ENCODE measurements around the gene GAPDHS. TPM values are rescaled to one million over a fixed set of nuclear protein-coding genes. Genes with fewer than 3 reads are reported as not detected.

Gene GAPDHS
- total and polyA plus RNA-seq, 2 of the 13 experiments (the other 11 are each of a cell fraction or from before 2014, with no cell fraction given): not detected

DNA sequence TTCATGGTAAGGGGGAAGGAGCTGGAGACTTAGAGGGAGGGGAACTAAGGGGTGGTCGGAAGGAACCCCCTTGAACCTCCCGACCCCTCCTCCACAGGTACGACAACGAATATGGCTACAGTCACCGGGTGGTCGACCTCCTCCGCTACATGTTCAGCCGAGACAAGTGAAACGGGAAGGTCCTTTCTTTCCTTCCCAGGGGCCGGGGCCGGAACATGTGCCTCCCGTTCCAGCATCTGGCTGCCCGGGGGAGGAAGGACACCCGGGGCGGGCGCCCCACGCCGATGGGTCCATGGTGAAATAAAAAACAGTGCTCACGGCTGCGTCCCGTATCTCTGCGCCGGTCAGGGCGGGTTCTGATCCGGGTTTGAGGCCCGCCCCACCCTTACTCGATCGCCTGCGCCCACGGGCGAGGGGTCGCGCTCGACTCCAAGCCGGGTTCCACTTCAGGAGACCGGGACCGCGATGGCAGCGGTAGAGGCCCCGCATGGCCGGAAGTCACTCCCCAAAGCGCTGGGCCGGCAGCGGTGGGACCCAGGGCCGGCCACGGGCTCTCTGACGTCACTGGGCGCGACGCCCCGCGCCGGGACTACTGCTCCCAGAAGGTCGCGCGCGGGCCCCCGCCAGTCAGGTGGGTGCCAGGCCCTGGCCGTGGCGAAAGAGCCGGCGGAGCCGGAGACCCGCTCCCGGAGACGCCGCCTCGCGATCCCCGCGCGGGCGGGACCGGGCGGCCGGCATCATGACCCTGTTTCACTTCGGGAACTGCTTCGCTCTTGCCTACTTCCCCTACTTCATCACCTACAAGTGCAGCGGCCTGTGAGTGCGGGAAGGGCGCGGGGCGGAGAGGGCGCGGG is 12.0 kb downstream of the GAPDHS start, which contains the start of gene TMEM147 (continued):
- TF ChIP-seq, protein P1, sequence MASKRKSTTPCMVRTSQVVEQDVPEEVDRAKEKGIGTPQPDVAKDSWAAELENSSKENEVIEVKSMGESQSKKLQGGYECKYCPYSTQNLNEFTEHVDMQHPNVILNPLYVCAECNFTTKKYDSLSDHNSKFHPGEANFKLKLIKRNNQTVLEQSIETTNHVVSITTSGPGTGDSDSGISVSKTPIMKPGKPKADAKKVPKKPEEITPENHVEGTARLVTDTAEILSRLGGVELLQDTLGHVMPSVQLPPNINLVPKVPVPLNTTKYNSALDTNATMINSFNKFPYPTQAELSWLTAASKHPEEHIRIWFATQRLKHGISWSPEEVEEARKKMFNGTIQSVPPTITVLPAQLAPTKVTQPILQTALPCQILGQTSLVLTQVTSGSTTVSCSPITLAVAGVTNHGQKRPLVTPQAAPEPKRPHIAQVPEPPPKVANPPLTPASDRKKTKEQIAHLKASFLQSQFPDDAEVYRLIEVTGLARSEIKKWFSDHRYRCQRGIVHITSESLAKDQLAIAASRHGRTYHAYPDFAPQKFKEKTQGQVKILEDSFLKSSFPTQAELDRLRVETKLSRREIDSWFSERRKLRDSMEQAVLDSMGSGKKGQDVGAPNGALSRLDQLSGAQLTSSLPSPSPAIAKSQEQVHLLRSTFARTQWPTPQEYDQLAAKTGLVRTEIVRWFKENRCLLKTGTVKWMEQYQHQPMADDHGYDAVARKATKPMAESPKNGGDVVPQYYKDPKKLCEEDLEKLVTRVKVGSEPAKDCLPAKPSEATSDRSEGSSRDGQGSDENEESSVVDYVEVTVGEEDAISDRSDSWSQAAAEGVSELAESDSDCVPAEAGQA (IDR thresholded peaks at IDR 0.05; ENCODE audit: low read depth): peak; percentile 79
- TF ChIP-seq, protein P1 (CRISPR knock-in tag; IDR thresholded peaks at IDR 0.05; ENCODE audit: borderline replicate concordance): no peak; the same call in 1 of the 2 replicates
- TF ChIP-seq ZNF547 (CRISPR knock-in tag; IDR thresholded peaks at IDR 0.05) (peak; percentile 89), ZKSCAN5 (CRISPR knock-in tag; IDR thresholded peaks at IDR 0.05) (no peak), ZNF331 (CRISPR knock-in tag; IDR thresholded peaks at IDR 0.05) (peak; percentile 19; the same call in 1 of the 2 replicates), MED13 (CRISPR knock-in tag; IDR thresholded peaks at IDR 0.05) (no peak; the same call in 1 of the 2 replicates), CHCHD3 (CRISPR knock-in tag; IDR thresholded peaks at IDR 0.05) (0 out of 2 replicates have a peak, but pooled peaks have one; percentile 40), HMG20A (CRISPR knock-in tag; IDR thresholded peaks at IDR 0.05; ENCODE audit: borderline replicate concordance) (no peak), DMAP1 (CRISPR knock-in tag; IDR thresholded peaks at IDR 0.05) (peak; percentile 88), YEATS2 (CRISPR knock-in tag; IDR thresholded peaks at IDR 0.05; ENCODE audit: borderline replicate concordance) (0 out of 2 replicates have a peak, but pooled peaks have one; percentile 89), ZNF224 (CRISPR knock-in tag; IDR thresholded peaks at IDR 0.05) (no peak), FOXA1 (IDR thresholded peaks at IDR 0.05) (no peak), FOXA1 (CRISPR knock-in tag; IDR thresholded peaks at IDR 0.05) (no peak), ZNF850 (CRISPR knock-in tag; conservative IDR thresholded peaks at IDR 0.05) (no peak)
- TF ChIP-seq, protein P2, sequence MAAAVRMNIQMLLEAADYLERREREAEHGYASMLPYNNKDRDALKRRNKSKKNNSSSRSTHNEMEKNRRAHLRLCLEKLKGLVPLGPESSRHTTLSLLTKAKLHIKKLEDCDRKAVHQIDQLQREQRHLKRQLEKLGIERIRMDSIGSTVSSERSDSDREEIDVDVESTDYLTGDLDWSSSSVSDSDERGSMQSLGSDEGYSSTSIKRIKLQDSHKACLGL (CRISPR knock-in tag; IDR thresholded peaks at IDR 0.05): peak; percentile 94; the same call in 1 of the 2 replicates
- TF ChIP-seq, protein P3, sequence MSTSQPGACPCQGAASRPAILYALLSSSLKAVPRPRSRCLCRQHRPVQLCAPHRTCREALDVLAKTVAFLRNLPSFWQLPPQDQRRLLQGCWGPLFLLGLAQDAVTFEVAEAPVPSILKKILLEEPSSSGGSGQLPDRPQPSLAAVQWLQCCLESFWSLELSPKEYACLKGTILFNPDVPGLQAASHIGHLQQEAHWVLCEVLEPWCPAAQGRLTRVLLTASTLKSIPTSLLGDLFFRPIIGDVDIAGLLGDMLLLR (CRISPR knock-in tag; IDR thresholded peaks at IDR 0.05): peak; percentile 64
- TF ChIP-seq, protein P4, sequence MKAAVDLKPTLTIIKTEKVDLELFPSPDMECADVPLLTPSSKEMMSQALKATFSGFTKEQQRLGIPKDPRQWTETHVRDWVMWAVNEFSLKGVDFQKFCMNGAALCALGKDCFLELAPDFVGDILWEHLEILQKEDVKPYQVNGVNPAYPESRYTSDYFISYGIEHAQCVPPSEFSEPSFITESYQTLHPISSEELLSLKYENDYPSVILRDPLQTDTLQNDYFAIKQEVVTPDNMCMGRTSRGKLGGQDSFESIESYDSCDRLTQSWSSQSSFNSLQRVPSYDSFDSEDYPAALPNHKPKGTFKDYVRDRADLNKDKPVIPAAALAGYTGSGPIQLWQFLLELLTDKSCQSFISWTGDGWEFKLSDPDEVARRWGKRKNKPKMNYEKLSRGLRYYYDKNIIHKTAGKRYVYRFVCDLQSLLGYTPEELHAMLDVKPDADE (CRISPR knock-in tag; IDR thresholded peaks at IDR 0.05): no peak
- TF ChIP-seq, protein P5, sequence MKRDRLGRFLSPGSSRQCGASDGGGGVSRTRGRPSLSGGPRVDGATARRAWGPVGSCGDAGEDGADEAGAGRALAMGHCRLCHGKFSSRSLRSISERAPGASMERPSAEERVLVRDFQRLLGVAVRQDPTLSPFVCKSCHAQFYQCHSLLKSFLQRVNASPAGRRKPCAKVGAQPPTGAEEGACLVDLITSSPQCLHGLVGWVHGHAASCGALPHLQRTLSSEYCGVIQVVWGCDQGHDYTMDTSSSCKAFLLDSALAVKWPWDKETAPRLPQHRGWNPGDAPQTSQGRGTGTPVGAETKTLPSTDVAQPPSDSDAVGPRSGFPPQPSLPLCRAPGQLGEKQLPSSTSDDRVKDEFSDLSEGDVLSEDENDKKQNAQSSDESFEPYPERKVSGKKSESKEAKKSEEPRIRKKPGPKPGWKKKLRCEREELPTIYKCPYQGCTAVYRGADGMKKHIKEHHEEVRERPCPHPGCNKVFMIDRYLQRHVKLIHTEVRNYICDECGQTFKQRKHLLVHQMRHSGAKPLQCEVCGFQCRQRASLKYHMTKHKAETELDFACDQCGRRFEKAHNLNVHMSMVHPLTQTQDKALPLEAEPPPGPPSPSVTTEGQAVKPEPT (CRISPR knock-in tag; IDR thresholded peaks at IDR 0.05; ENCODE audit: low read depth): no peak
- TF ChIP-seq, protein P6, sequence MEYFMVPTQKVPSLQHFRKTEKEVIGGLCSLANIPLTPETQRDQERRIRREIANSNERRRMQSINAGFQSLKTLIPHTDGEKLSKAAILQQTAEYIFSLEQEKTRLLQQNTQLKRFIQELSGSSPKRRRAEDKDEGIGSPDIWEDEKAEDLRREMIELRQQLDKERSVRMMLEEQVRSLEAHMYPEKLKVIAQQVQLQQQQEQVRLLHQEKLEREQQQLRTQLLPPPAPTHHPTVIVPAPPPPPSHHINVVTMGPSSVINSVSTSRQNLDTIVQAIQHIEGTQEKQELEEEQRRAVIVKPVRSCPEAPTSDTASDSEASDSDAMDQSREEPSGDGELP (IDR thresholded peaks at IDR 0.05; ENCODE audit: borderline replicate concordance, low read depth): peak; percentile 79; the same call in 1 of the 2 replicates
